Upper lobe of left lung (tissue), 6 donors: ENCODE results near the gene ACBD6. TPM values are rescaled to one million over a fixed set of nuclear protein-coding genes. Genes with fewer than 3 reads are reported as not detected.

ENCODE experiments used
- ATAC-seq, 2 donors: fragments of 200-7000 bp; cut with Tn5 transposase; one replicate each; pipeline ENCODE4 v1.9.1; 2022; ENCODE audit warnings: mild to moderate bottlenecking in 2 of 2, moderate library complexity in 2 of 2; ENCODE audit not compliant: low FRiP score in 2 of 2
- DNase-seq, 2 donors: peaks; one replicate each; pipeline ENCODE4 v3.0.0-alpha.2; 2019 to 2020
- H3K27ac ChIP-seq, 4 donors: fragments of 200-600 bp; sonication (generic); one replicate each; pipeline ENCODE4 v1.5.1; 2016 to 2019
- H3K27me3 ChIP-seq, 4 donors: fragments of 200-600 bp; sonication (generic); one replicate each; pipeline ENCODE4 v1.5.1; 2017 to 2019
- H3K36me3 ChIP-seq, 4 donors: fragments of 200-600 bp; sonication (generic); one replicate each; pipeline ENCODE4 v1.5.1; 2016 to 2019
- H3K4me1 ChIP-seq, 4 donors: fragments of 200-600 bp; sonication (generic); one replicate each; pipeline ENCODE4 v1.5.1; 2018 to 2019
- H3K4me3 ChIP-seq, 4 donors: fragments of 200-600 bp; sonication (generic); one replicate each; pipeline ENCODE4 v1.5.1; 2017 to 2019; ENCODE audit warnings: mild to moderate bottlenecking in 2 of 4, moderate library complexity in 1 of 4
- H3K9me3 ChIP-seq, 4 donors: fragments of 200-600 bp; sonication (generic); one replicate each; pipeline ENCODE4 v1.5.1; 2018 to 2019
- CTCF ChIP-seq, 6 experiments: fragments of 450-650 bp in 4 of 6; fragments of 200-600 bp in 2 of 6; sonication (generic) in 2 of 6; IDR thresholded peaks; one replicate each; pipeline ENCODE4 v1.5.1; 2016 to 2019; ENCODE audit warnings: antibody characterized with exemption in 6 of 6
- EP300 ChIP-seq, 4 donors: sonication (generic); formaldehyde crosslinking; IDR thresholded peaks; one replicate each; pipeline ENCODE4 v1.5.1; 2017; ENCODE audit warnings: antibody characterized with exemption in 4 of 4, control low read depth in 2 of 4
- POLR2A ChIP-seq, 4 donors: fragments of 450-650 bp; IDR thresholded peaks; one replicate each; pipeline ENCODE4 v1.5.1; 2016 to 2017; ENCODE audit warnings: antibody characterized with exemption in 4 of 4, mild to moderate bottlenecking in 2 of 4
- POLR2AphosphoS5 ChIP-seq, 2 donors: sonication (generic); formaldehyde crosslinking; IDR thresholded peaks; one replicate each; pipeline ENCODE4 v1.5.1; 2017; ENCODE audit warnings: antibody characterized with exemption in 2 of 2
- WGBS, 2 donors: methylation state at CpG; one replicate each; pipeline ENCODE4 v1.1.5; 2017 to 2018; 5-methylcytosine and 5-hydroxymethylcytosine counted together
- total RNA-seq, 6 donors: library from RNA; depleted of rRNA in 4 of 6; stranded (reverse); fragments of >200 nt in 4 of 6; gene quantifications; one replicate each; pipeline versions ENCODE4 v1.1.0 to v1.2.1, GENCODE V29; 2016 to 2021
- donor health status: DM: no; HTN: no; CAD: no; lungs with moderate emphysema.
- donor health status: DM: no; HTN: yes; CAD: no; lungs with severe emphysema.

ACBD6 gene
- total RNA-seq, 6 donors from 2014 or later: 24.9 to 72.3 (median 51.5) TPM

GRCh38 chr1:180290265-180291001, 211.9 kb downstream of the ACBD6 start:
- H3K36me3 ChIP-seq: peaks cover 0 to 18% (median 0%) of the 10 kb centered on the region in 4 donors

GRCh38 chr1:180288940-180289339, 213.4 kb downstream of the ACBD6 start:
- no peaks in the 10 kb centered on the region for H3K4me1 ChIP-seq
- no peaks in the 10 kb centered on the region for H3K27me3 ChIP-seq
- ATAC-seq (no peak), DNase-seq (no peak)
- no peaks in the 10 kb centered on the region for H3K9me3 ChIP-seq
- TF ChIP-seq POLR2AphosphoS5 (IDR thresholded peaks at IDR 0.05): no peak
- TF ChIP-seq POLR2A (IDR thresholded peaks at IDR 0.05): no peak
- no peak for TF ChIP-seq CTCF (IDR thresholded peaks at IDR 0.05)
- no peak for TF ChIP-seq EP300 (IDR thresholded peaks at IDR 0.05)
- whole genome bisulfite sequencing, 2 donors: 81 to 100% methylated on average over 1 of the region's 1 CpG
- peaks cover 0 to 18% (median 2%) of the 10 kb centered on the region in 4 donors for H3K36me3 ChIP-seq
- no peak overlapping the region for H3K27ac ChIP-seq
- no peak overlapping the region for H3K4me3 ChIP-seq

More at GRCh38 chr1:180290265-180291001, 211.9 kb downstream of the ACBD6 start:
- no peak overlapping the region for H3K27ac ChIP-seq
- H3K27me3 ChIP-seq: no peaks in the 10 kb centered on the region
- no peaks in the 10 kb centered on the region for H3K4me1 ChIP-seq
- H3K9me3 ChIP-seq: no peaks in the 10 kb centered on the region
- TF ChIP-seq EP300 (IDR thresholded peaks at IDR 0.05) (no peak), CTCF (IDR thresholded peaks at IDR 0.05) (no peak), POLR2AphosphoS5 (IDR thresholded peaks at IDR 0.05) (no peak), POLR2A (IDR thresholded peaks at IDR 0.05) (no peak)
- 86 to 93% methylated on average over 6 of the region's 6 CpGs for WGBS, 2 donors
- no peak overlapping the region for H3K4me3 ChIP-seq
- DNase-seq (no peak), ATAC-seq (no peak)

GRCh38 chr1:180287988-180288705, 214.2 kb downstream of the ACBD6 start:
- no peak overlapping the region for H3K4me3 ChIP-seq
- TF ChIP-seq CTCF (IDR thresholded peaks at IDR 0.05): no peak
- TF ChIP-seq POLR2A (IDR thresholded peaks at IDR 0.05): no peak
- no peak for TF ChIP-seq EP300 (IDR thresholded peaks at IDR 0.05)
- TF ChIP-seq POLR2AphosphoS5 (IDR thresholded peaks at IDR 0.05): no peak
- no peak for DNase-seq
- H3K27me3 ChIP-seq: no peaks in the 10 kb centered on the region
- peaks cover 0 to 18% (median 2%) of the 10 kb centered on the region in 4 donors for H3K36me3 ChIP-seq
- no peaks in the 10 kb centered on the region for H3K9me3 ChIP-seq
- no peak overlapping the region for H3K27ac ChIP-seq
- H3K4me1 ChIP-seq: no peaks in the 10 kb centered on the region
- 67 to 78% methylated on average over 3 of the region's 3 CpGs for WGBS, 2 donors
- no peak for ATAC-seq

- TF ChIP-seq POLR2A (IDR thresholded peaks at IDR 0.05) (no peak), EP300 (IDR thresholded peaks at IDR 0.05) (no peak), POLR2AphosphoS5 (IDR thresholded peaks at IDR 0.05) (no peak), CTCF (IDR thresholded peaks at IDR 0.05) (no peak)
- H3K36me3 ChIP-seq: peaks cover 0 to 18% (median 2%) of the 10 kb centered on the region in 4 donors
- no peak for ATAC-seq
- no peak overlapping the region for H3K27ac ChIP-seq
- H3K27me3 ChIP-seq: no peaks in the 10 kb centered on the region
- no peaks in the 10 kb centered on the region for H3K9me3 ChIP-seq
- no peak overlapping the region for H3K4me3 ChIP-seq
- H3K4me1 ChIP-seq: no peaks in the 10 kb centered on the region
- no peak for DNase-seq
Measured at GRCh38 chr1:180286417-180286816, 216.0 kb downstream of the ACBD6 start.
